Occipital lobe (tissue), 2 donors: ENCODE measurements around the gene PLG. TPM values are rescaled to one million over a fixed set of nuclear protein-coding genes. Genes with fewer than 3 reads are reported as not detected.
"Not testable (repeated sequence)": the region's sequence is repeated elsewhere in the genome, so short reads cannot be mapped to it uniquely, and the experiment has no call there.

ENCODE experiments used
- DNase-seq: peaks from one replicate; lab custom pipeline; 2025; lab: John Stamatoyannopoulos, UW
- total RNA-seq: library from RNA; depleted of rRNA; stranded (reverse); fragments of >200 nt; gene quantifications from one replicate; pipeline ENCODE4 v1.2.3, GENCODE V29; 2014

The PLG gene
- total RNA-seq, 1 donor from 2014 or later, result 0.62 TPM

- not testable (repeated sequence) for DNase-seq
These were observed 2.6 kb downstream of the PLG start for GRCh38 chr6:160704688-160705087.

- not testable (repeated sequence) for DNase-seq
These were observed 6.9 kb downstream of the PLG start for GRCh38 chr6:160708993-160709392.

- no peak for DNase-seq
These were observed 12.8 kb downstream of the PLG start for GRCh38 chr6:160714731-160715316.

GRCh38 chr6:160730911-160731310, 28.9 kb downstream of the PLG start:
- DNase-seq, result no peak

- no peak for DNase-seq
These were observed 31.1 kb downstream of the PLG start for GRCh38 chr6:160733050-160733646.

GRCh38 chr6:160734627-160735026, 32.6 kb downstream of the PLG start:
- DNase-seq, result no peak

GRCh38 chr6:160735523-160735922, 33.5 kb downstream of the PLG start:
- DNase-seq, result no peak

- DNase-seq, result no peak
These were observed 35.9 kb downstream of the PLG start for GRCh38 chr6:160737934-160738333.

- DNase-seq, result no peak
These were observed 37.9 kb downstream of the PLG start for GRCh38 chr6:160739955-160740354.

GRCh38 chr6:160741012-160741411, 39.0 kb downstream of the PLG start:
- not testable (repeated sequence) for DNase-seq

GRCh38 chr6:160742090-160742489, 40.0 kb downstream of the PLG start:
- DNase-seq, result no peak

- no peak for DNase-seq
These were observed 48.2 kb downstream of the PLG start for GRCh38 chr6:160750276-160750689.

- not testable (repeated sequence) for DNase-seq
These were observed 51.2 kb downstream of the PLG start for GRCh38 chr6:160753211-160753610.

- no peak for DNase-seq
These were observed 53.1 kb downstream of the PLG start for GRCh38 chr6:160755165-160755564.

GRCh38 chr6:160756021-160756420, 54.0 kb downstream of the PLG start:
- DNase-seq, result no peak

GRCh38 chr6:160756871-160757270, 54.8 kb downstream of the PLG start:
- DNase-seq, result no peak

GRCh38 chr6:160764847-160765246, 62.8 kb downstream of the PLG start:
- DNase-seq, result no peak

- DNase-seq, result no peak
These were observed 63.4 kb downstream of the PLG start for GRCh38 chr6:160765412-160765811.

- DNase-seq, result no peak
These were observed 64.6 kb downstream of the PLG start for GRCh38 chr6:160766657-160766988.

GRCh38 chr6:160766989-160767646, 65.1 kb downstream of the PLG start:
- peak; percentile 59 for DNase-seq

- no peak for DNase-seq
These were observed 65.6 kb downstream of the PLG start for GRCh38 chr6:160767647-160768019.

GRCh38 chr6:160768101-160768500, 66.1 kb downstream of the PLG start:
- no peak for DNase-seq

- DNase-seq, result no peak
These were observed 72.4 kb downstream of the PLG start for GRCh38 chr6:160774399-160774798.
